Endothelial cell of umbilical vein (primary cell): Measurements from ENCODE around the gene C1orf226. TPM values are rescaled to one million over a fixed set of nuclear protein-coding genes. Genes with fewer than 3 reads are reported as not detected.

Experiments
- BruUV-seq: library from RNA; stranded (reverse); fragments of 400-500 nt; replicated peaks from 2 replicates; lab custom pipeline; 2021; lab: Mats Ljungman, UMichigan
- CTCF ChIA-PET: fragments of 300-600, 350-600 bp; sonication (Branson Sonifier 250); formaldehyde crosslinking; loops from one replicate; lab custom pipeline; 2021; ENCODE audit warnings: antibody characterized with exemption, inconsistent platforms; lab: Charles Lee
- POLR2A ChIA-PET: fragments of 300-600, 350-600 bp; sonication (Branson Sonifier 250); formaldehyde crosslinking; loops from one replicate; lab custom pipeline; 2021; ENCODE audit warnings: antibody characterized with exemption, inconsistent platforms; lab: Charles Lee
- DNase-seq: peaks from one replicate; pipeline ENCODE4 v3.0.0-alpha.2; 2011; ENCODE audit warnings: low read depth, low spot score
- FAIRE-seq: peaks from 2 replicates; lab custom pipeline; 2011; peaks lifted over from hg19 to GRCh38; lab: Jason Lieb, UNC
- H2AFZ ChIP-seq: 2 replicates; pipeline ENCODE4 v1.6.0; 2012; ENCODE audit warnings: low read depth, low read length, control low read depth, inconsistent platforms
- H3K27ac ChIP-seq: 2 replicates; pipeline ENCODE4 v1.5.1; 2011; ENCODE audit warnings: low read depth, mild to moderate bottlenecking, control low read depth, low read length, moderate library complexity; ENCODE audit not compliant: insufficient read depth
- H3K27me3 ChIP-seq, 2 experiments: 2 replicates each; pipeline versions ENCODE4 v1.6.0 to v1.6.1; 2011; ENCODE audit warnings: low read length in 2 of 2, mixed read lengths in 1 of 2; ENCODE audit not compliant: control insufficient read depth in 2 of 2, insufficient read depth in 2 of 2
- H3K36me3 ChIP-seq, 2 experiments: 2 replicates in 1 of 2; 3 replicates in 1 of 2; pipeline ENCODE4 v1.5.1; 2011; ENCODE audit warnings: low read length in 2 of 2, mild to moderate bottlenecking in 1 of 2, moderate library complexity in 1 of 2; ENCODE audit not compliant: control insufficient read depth in 2 of 2, insufficient read depth in 2 of 2; ENCODE audit errors: extremely low read depth in 1 of 2
- H3K4me1 ChIP-seq: 3 replicates; pipeline ENCODE4 v1.5.1; 2011; ENCODE audit warnings: mild to moderate bottlenecking, low read length; ENCODE audit not compliant: control insufficient read depth, insufficient read depth; ENCODE audit errors: extremely low read depth
- H3K4me2 ChIP-seq: 2 replicates; pipeline ENCODE4 v1.6.1; 2011; ENCODE audit warnings: low read length, control low read depth, mixed read lengths; ENCODE audit not compliant: insufficient read depth
- H3K4me3 ChIP-seq, 3 experiments: fragments of 200-600 bp in 1 of 3; sonication (generic), shearing (Covaris generic) in 1 of 3; replicated peaks in 1 of 3; 2 replicates each; pipeline ENCODE4 v1.5.1; 2011 to 2016; ENCODE audit warnings: control low read depth in 3 of 3, low read length in 3 of 3, mild to moderate bottlenecking in 2 of 3, inconsistent platforms in 1 of 3, low read depth in 1 of 3, moderate library complexity in 1 of 3; ENCODE audit not compliant: insufficient read depth in 1 of 3
- H3K79me2 ChIP-seq: 2 replicates; pipeline ENCODE4 v1.6.0; 2012; ENCODE audit warnings: low read length, inconsistent platforms; ENCODE audit not compliant: control insufficient read depth, insufficient read depth
- H3K9ac ChIP-seq: replicated peaks from 2 replicates; pipeline ENCODE3; 2011; ENCODE audit warnings: low read length, control low read depth; ENCODE audit not compliant: insufficient read depth; ENCODE audit errors: extremely low read depth
- H3K9me1 ChIP-seq: replicated peaks from 3 replicates; pipeline ENCODE4 v1.6.0; 2011; ENCODE audit warnings: mild to moderate bottlenecking, low read length; ENCODE audit not compliant: control insufficient read depth, insufficient read depth; ENCODE audit errors: extremely low read depth
- H3K9me3 ChIP-seq: replicated peaks from 2 replicates; pipeline ENCODE4 v1.5.1; 2012; ENCODE audit warnings: low read length, inconsistent platforms; ENCODE audit not compliant: control insufficient read depth, insufficient read depth
- H4K20me1 ChIP-seq: replicated peaks from 2 replicates; pipeline ENCODE3; 2011; ENCODE audit warnings: mild to moderate bottlenecking, low read length; ENCODE audit not compliant: control insufficient read depth, insufficient read depth; ENCODE audit errors: extremely low read depth
- EZH2 ChIP-seq: IDR thresholded peaks from 2 replicates; pipeline ENCODE4 v1.6.1; 2012; ENCODE audit warnings: borderline replicate concordance, low read depth, mild to moderate bottlenecking, moderate library complexity, low read length, inconsistent platforms; ENCODE audit not compliant: severe bottlenecking
- FOS ChIP-seq: IDR thresholded peaks from 2 replicates; pipeline ENCODE4 v1.6.1; 2011; ENCODE audit warnings: mild to moderate bottlenecking, low read length, moderate library complexity, borderline replicate concordance; ENCODE audit not compliant: insufficient read depth
- GATA2 ChIP-seq: IDR thresholded peaks from 2 replicates; pipeline ENCODE4 v1.7.0; 2011; ENCODE audit warnings: low read depth, mild to moderate bottlenecking, moderate library complexity, mixed read lengths, low read length; ENCODE audit not compliant: insufficient read length, insufficient read depth
- JUN ChIP-seq: IDR thresholded peaks from 2 replicates; pipeline ENCODE4 v1.6.1; 2011; ENCODE audit warnings: borderline replicate concordance, low read depth; ENCODE audit not compliant: insufficient read length, insufficient read depth
- MAX ChIP-seq: IDR thresholded peaks from 2 replicates; pipeline ENCODE4 v1.6.1; 2011; ENCODE audit not compliant: insufficient read depth, insufficient read length
- MYC ChIP-seq: IDR thresholded peaks from one replicate; pipeline ENCODE4 v1.6.1; 2011; ENCODE audit warnings: mild to moderate bottlenecking, low read depth, low read length
- POLR2A ChIP-seq: IDR thresholded peaks from 2 replicates; pipeline ENCODE4 v1.6.1; 2012; ENCODE audit warnings: low read depth, mild to moderate bottlenecking, control low read depth, low read length
- POLR2AphosphoS5 ChIP-seq: IDR thresholded peaks from 2 replicates; pipeline ENCODE4 v1.6.1; 2012; ENCODE audit warnings: low read depth, mild to moderate bottlenecking, control low read depth, low read length, moderate library complexity; ENCODE audit not compliant: insufficient read depth
- dilution Hi-C: fragments of 300-500 bp; cut with MboI; formaldehyde crosslinking; loops from one replicate; pipeline ENCODE4 v1.15.0; 2019; ENCODE audit warnings: low sequenced_read_pairs; ENCODE audit not compliant: extremely low pct_ligation_motif_present
- intact Hi-C: fragments of 100-400 bp; cut with micrococcal nuclease; formaldehyde crosslinking; loops from one replicate; pipeline ENCODE4 v1.10.0; 2022
- polyA plus RNA-seq, 4 experiments: library from polyadenylated mRNA; depleted of rRNA in 3 of 4; stranded (reverse) in 3 of 4; unstranded in 1 of 4; fragments of >200 nt; gene quantifications; 2 replicates each; pipeline versions ENCODE4 v1.2.1 to v1.2.3, GENCODE V29; 2011 to 2012; ENCODE audit warnings: missing spikeins in 1 of 4
- total RNA-seq: library from RNA; stranded (reverse); gene quantifications from 2 replicates; pipeline ENCODE4 v1.2.3, GENCODE V29; 2021
- TF ChIP-seq, protein P1 (sequence below), 2 donors: IDR thresholded peaks; 1 replicate in 1 of 2; 2 replicates in 1 of 2; pipeline ENCODE4 v1.5.1; 2011; ENCODE audit warnings: low read length in 2 of 2, mild to moderate bottlenecking in 2 of 2, moderate library complexity in 2 of 2, control low read depth in 1 of 2, inconsistent platforms in 1 of 2, low read depth in 1 of 2; ENCODE audit not compliant: insufficient read depth in 1 of 2; ENCODE audit errors: extremely low read depth in 1 of 2

The C1orf226 gene
- total and polyA plus RNA-seq, 2 donors (not counting 3 experiments of a cell fraction or from before 2014, with no cell fraction given): 2.5 to 4.2 TPM

DNA sequence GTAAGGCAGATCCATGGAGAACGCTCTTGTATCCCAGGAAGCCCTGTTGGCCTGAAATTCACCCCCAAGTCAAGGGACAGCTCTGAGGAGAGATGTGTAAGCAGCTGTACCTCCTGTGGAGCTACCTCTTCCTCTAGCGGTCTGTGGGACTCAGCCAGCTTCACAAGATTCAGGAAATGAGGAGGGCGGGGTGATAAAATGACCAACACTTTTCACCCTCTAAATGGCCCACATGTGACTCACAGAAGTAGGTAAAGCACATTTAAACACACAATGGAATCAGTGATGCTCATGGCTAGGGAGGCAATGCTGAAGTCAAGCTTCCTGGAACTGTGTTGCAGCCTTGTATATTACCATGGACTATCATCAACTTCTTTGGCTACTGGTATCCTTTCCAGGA, 30.5 kb downstream of the C1orf226 start, which contains the start of gene SH2D1B:
TSS of gene SH2D1B (minus strand) at position 135 of the 400 bp plus-strand sequence. CDS start at position 15, 120 bp downstream.
- no TSS peak for BruUV-seq
- Histone ChIP-seq H2AFZ (peak within 1 kb of the TSS; percentile 8), H3K27ac (no peak within 1 kb of the TSS), H3K4me3 (no peak within 1 kb of the TSS), H3K9ac (no peak within 1 kb of the TSS), H3K36me3 (no peaks in the 10 kb centered on the region), H3K79me2 (no peaks in the 10 kb centered on the region), H4K20me1 (no peaks in the 10 kb centered on the region), H3K4me1 (peaks cover 5% of the 10 kb centered on the region), H3K27me3 (no peaks in the 10 kb centered on the region), H3K4me2 (peak within 1 kb of the TSS; percentile 15), H3K9me1 (no peaks in the 10 kb centered on the region), H3K9me3 (no peaks in the 10 kb centered on the region)
- FAIRE-seq: no peak
- dilution Hi-C loops: no loop called here
- no peak for DNase-seq
- intact Hi-C loops: no loop called here
- ChIA-PET POLR2A (no interaction called here), CTCF (no interaction called here)
- peak; percentile 20 for TF ChIP-seq FOS
- TF ChIP-seq MAX: no peak

DNA sequence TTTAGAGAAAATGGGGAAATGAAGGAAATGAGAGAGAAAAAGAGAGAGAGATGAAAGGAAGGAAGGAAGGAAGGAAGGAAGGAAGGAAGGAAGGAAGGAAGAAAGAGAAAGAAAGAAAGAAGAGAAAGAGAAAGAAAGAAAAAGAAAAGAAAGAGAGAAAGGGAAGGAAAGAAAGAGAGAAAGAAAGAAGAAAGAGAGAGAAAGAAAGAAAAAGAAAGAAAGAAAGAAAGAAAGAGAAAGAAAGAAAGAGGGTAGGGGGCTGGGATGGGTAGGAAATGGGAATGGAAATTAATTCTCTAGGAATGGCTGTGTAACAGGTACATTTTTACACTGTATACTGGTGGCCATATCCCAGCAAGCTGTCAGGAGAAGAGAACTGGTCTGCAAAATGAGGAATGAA, 34.7 kb downstream of the C1orf226 start:
- dilution Hi-C loops: no loop called here
- H3K4me2 ChIP-seq: no peak overlapping the region
- H3K79me2 ChIP-seq: no peaks in the 10 kb centered on the region
- CTCF ChIA-PET: no interaction called here
- no TSS peak for BruUV-seq
- POLR2A ChIA-PET: no interaction called here
- peaks cover 5% of the 10 kb centered on the region for H3K4me1 ChIP-seq
- no peaks in the 10 kb centered on the region for H3K9me1 ChIP-seq
- H3K9me3 ChIP-seq: no peaks in the 10 kb centered on the region
- no peak overlapping the region for H3K4me3 ChIP-seq
- DNase-seq: no peak
- H2AFZ ChIP-seq: no peak overlapping the region
- no peak for FAIRE-seq
- intact Hi-C loops: no loop called here
- no peaks in the 10 kb centered on the region for H3K27me3 ChIP-seq
- no peak overlapping the region for H3K27ac ChIP-seq
- no peaks in the 10 kb centered on the region for H4K20me1 ChIP-seq
- H3K36me3 ChIP-seq: no peaks in the 10 kb centered on the region
- TF ChIP-seq, protein P1, sequence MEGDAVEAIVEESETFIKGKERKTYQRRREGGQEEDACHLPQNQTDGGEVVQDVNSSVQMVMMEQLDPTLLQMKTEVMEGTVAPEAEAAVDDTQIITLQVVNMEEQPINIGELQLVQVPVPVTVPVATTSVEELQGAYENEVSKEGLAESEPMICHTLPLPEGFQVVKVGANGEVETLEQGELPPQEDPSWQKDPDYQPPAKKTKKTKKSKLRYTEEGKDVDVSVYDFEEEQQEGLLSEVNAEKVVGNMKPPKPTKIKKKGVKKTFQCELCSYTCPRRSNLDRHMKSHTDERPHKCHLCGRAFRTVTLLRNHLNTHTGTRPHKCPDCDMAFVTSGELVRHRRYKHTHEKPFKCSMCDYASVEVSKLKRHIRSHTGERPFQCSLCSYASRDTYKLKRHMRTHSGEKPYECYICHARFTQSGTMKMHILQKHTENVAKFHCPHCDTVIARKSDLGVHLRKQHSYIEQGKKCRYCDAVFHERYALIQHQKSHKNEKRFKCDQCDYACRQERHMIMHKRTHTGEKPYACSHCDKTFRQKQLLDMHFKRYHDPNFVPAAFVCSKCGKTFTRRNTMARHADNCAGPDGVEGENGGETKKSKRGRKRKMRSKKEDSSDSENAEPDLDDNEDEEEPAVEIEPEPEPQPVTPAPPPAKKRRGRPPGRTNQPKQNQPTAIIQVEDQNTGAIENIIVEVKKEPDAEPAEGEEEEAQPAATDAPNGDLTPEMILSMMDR (IDR thresholded peaks at IDR 0.05; ENCODE audit: extremely low read depth in 1 of 2, insufficient read depth in 1 of 2, low read depth in 1 of 2, low read length in 2 of 2): no peak
- TF ChIP-seq EZH2 (no peak), POLR2AphosphoS5 (no peak), GATA2 (no peak), MYC (no peak), MAX (no peak), JUN (no peak), POLR2A (no peak), FOS (no peak)
- H3K9ac ChIP-seq: no peak overlapping the region
